ENCODE data around the gene SFXN5.

SFXN5 gene

GRCh38 chr2:73036766-73037165, 34.7 kb downstream of the SFXN5 start:
- H3K27me3 ChIP-seq (replicated peaks; ENCODE audit: control insufficient read depth, insufficient read depth, low read length): no peaks in the 10 kb centered on the region
- no peak for TF ChIP-seq CTCF (IDR thresholded peaks at IDR 0.05; ENCODE audit: insufficient read depth, low read length, poor library complexity, severe bottlenecking)
- H3K4me3 ChIP-seq (replicated peaks; ENCODE audit: low read depth, low read length): no peak overlapping the region
- no peaks in the 10 kb centered on the region; the same call in 1 of the 2 replicates for H3K36me3 ChIP-seq (ENCODE audit: control insufficient read depth, insufficient read depth, low read length)
- DNase-seq (ENCODE audit: extremely low read depth, insufficient read length): no peak

DNA sequence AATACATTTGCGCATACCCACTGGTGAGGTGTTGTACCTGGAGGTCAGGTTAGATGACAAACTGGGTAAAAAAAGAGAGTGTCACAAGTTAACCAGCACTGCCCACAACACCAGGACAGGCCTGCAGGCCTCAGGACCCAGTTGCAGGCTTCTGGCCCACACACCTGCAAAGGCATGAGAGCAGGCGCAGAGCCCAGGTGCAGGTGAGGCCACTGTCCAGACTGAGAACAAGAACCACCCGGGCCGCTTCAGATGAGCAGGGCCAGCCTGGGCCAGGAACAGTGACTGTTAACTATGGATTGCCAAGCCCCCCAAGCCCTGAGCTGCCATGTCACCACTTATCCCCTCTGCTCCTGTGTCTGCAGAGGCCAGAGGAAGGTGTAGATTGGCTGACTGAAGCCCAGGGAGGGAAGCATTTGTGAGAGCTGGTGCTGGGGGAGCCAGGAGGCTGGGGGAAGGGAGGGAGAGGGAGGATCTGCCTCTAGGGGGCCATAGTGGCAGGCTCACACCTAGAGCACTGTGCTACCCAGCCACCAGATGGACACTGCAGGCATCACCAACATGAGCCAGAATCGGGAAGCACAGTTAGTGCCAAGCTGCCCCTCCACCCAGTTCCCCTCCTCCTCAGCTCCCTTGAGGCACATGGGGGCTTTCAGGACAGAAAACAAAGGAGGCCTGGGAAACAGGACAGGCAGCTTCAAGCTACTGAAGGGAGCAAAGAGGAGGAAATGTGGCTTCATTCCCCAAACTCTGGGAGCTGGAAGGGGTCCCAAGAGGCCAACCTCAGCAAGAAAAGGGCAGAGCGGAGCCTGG, 35.4 kb downstream of the SFXN5 start:
- H3K36me3 ChIP-seq (ENCODE audit: control insufficient read depth, insufficient read depth, low read length): no peaks in the 10 kb centered on the region; the same call in 1 of the 2 replicates
- TF ChIP-seq CTCF (IDR thresholded peaks at IDR 0.05; ENCODE audit: insufficient read depth, low read length, poor library complexity, severe bottlenecking): peak; percentile 30
- no peak for DNase-seq (ENCODE audit: extremely low read depth, insufficient read length)
- no peaks in the 10 kb centered on the region for H3K27me3 ChIP-seq (replicated peaks; ENCODE audit: control insufficient read depth, insufficient read depth, low read length)
- H3K4me3 ChIP-seq (replicated peaks; ENCODE audit: low read depth, low read length): no peak overlapping the region

GRCh38 chr2:73034661-73035375, 36.7 kb downstream of the SFXN5 start:
- H3K4me3 ChIP-seq (replicated peaks; ENCODE audit: low read depth, low read length): no peak overlapping the region
- H3K36me3 ChIP-seq (ENCODE audit: control insufficient read depth, insufficient read depth, low read length): no peaks in the 10 kb centered on the region; the same call in 1 of the 2 replicates
- no peaks in the 10 kb centered on the region for H3K27me3 ChIP-seq (replicated peaks; ENCODE audit: control insufficient read depth, insufficient read depth, low read length)
- TF ChIP-seq CTCF (IDR thresholded peaks at IDR 0.05; ENCODE audit: insufficient read depth, low read length, poor library complexity, severe bottlenecking): no peak
- DNase-seq (ENCODE audit: extremely low read depth, insufficient read length): no peak

GRCh38 chr2:73033766-73034381, 37.6 kb downstream of the SFXN5 start:
- no peak for TF ChIP-seq CTCF (IDR thresholded peaks at IDR 0.05; ENCODE audit: insufficient read depth, low read length, poor library complexity, severe bottlenecking)
- H3K27me3 ChIP-seq (replicated peaks; ENCODE audit: control insufficient read depth, insufficient read depth, low read length): no peaks in the 10 kb centered on the region
- no peaks in the 10 kb centered on the region; the same call in 1 of the 2 replicates for H3K36me3 ChIP-seq (ENCODE audit: control insufficient read depth, insufficient read depth, low read length)
- DNase-seq (ENCODE audit: extremely low read depth, insufficient read length): no peak
- no peak overlapping the region for H3K4me3 ChIP-seq (replicated peaks; ENCODE audit: low read depth, low read length)

DNA sequence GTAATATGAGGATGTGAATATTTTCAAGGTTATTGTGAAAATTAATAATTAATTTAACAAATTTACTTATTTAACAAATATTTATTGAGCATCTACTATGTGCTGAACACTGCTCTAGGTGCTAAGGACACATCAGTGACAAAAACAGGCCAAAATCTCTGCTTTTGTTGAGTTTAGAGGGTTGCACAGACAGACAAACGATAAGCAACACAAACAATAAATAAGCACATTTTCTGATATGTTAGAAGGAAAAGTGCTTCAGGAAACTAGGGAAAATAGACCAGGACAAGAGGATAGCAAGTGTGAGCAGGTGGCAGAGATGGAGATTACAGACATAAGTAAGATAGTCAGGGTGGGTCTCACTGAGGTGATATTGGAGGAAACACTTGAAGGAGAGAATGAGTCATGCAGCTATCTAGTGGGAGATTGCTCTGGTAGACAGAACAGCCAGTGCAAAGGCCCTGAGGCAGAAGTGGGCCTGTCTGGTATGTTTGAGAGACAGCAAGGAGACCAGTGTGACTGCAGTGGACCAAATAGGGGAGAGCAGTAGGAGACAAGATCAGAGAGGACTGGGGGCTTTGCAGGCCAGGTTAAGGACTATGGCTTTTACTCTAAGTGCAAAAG, 38.3 kb downstream of the SFXN5 start:
- no peaks in the 10 kb centered on the region; the same call in 1 of the 2 replicates for H3K36me3 ChIP-seq (ENCODE audit: control insufficient read depth, insufficient read depth, low read length)
- H3K27me3 ChIP-seq (replicated peaks; ENCODE audit: control insufficient read depth, insufficient read depth, low read length): no peaks in the 10 kb centered on the region
- no peak for TF ChIP-seq CTCF (IDR thresholded peaks at IDR 0.05; ENCODE audit: insufficient read depth, low read length, poor library complexity, severe bottlenecking)
- H3K4me3 ChIP-seq (replicated peaks; ENCODE audit: low read depth, low read length): no peak overlapping the region
- DNase-seq (ENCODE audit: extremely low read depth, insufficient read length): no peak

All from GM06990 (cell line).